D721Med (cell line): ENCODE measurements around the gene GPS2.

Experiments used
- DNase-seq: peaks from one replicate; pipeline ENCODE4 v3.0.0; 2011; ENCODE audit warnings: low spot score; ENCODE audit not compliant: insufficient read length
- FAIRE-seq: peaks from 2 replicates; lab custom pipeline; 2011; peaks lifted over from hg19 to GRCh38; lab: Jason Lieb, UNC
- CTCF ChIP-seq: IDR thresholded peaks from 2 replicates; pipeline ENCODE4 v1.5.1; 2012; ENCODE audit warnings: mild to moderate bottlenecking, control low read depth; ENCODE audit not compliant: insufficient read depth; ENCODE audit errors: missing control alignments

The GPS2 gene

GRCh38 chr17:7355053-7355452 lies 39.9 kb upstream of the GPS2 start, which contains the start of gene TMEM95:
Gene TMEM95, plus strand, starts transcription at chr17:7355156. Its CDS starts 49 bp downstream, at chr17:7355205.
- no peak for TF ChIP-seq CTCF
- FAIRE-seq (no peak), DNase-seq (no peak)

- no peak for DNase-seq
- FAIRE-seq: no peak
- TF ChIP-seq CTCF: no peak
These were observed 39.2 kb upstream of the GPS2 start for GRCh38 chr17:7354262-7354843.

GRCh38 chr17:7352910-7353635 lies 37.9 kb upstream of the GPS2 start:
- no peak for FAIRE-seq
- TF ChIP-seq CTCF: no peak
- DNase-seq: no peak

- DNase-seq (no peak), FAIRE-seq (no peak)
- no peak for TF ChIP-seq CTCF
These were observed 37.3 kb upstream of the GPS2 start for GRCh38 chr17:7352503-7352889.

GRCh38 chr17:7351665-7352502 lies 36.7 kb upstream of the GPS2 start, which contains the start of gene KCTD11:
Gene KCTD11, plus strand, starts transcription at chr17:7352162.
- no peak for FAIRE-seq
- TF ChIP-seq CTCF: peak; percentile 29
- DNase-seq: peak; percentile 97

GRCh38 chr17:7348478-7349242 lies 33.5 kb upstream of the GPS2 start:
- TF ChIP-seq CTCF: no peak
- DNase-seq (no peak), FAIRE-seq (no peak)
